GM19035 (cell line): ENCODE results near the gene MLH3.
"Not testable (repeated sequence)": the region's sequence is repeated elsewhere in the genome, so short reads cannot be mapped to it uniquely, and the experiment has no call there.

Source experiments
- ATAC-seq: cut with Tn5 transposase; IDR thresholded peaks from one replicate; pipeline ENCODE4 v1.9.1; 2021; ENCODE audit not compliant: unreplicated experiment

The MLH3 gene

GRCh38 chr14:75050852-75051555 lies at the start of gene MLH3:
MLH3 (minus strand) TSS chr14:75051467; CDS start chr14:75049655, 1,812 bp downstream.
- ATAC-seq, result peak; percentile 79

- ATAC-seq, result no peak
These were observed 47.4 kb upstream of the MLH3 start for GRCh38 chr14:75098682-75099081.

- ATAC-seq, result no peak
These were observed 46.9 kb upstream of the MLH3 start for GRCh38 chr14:75098212-75098611.

- no peak for ATAC-seq
These were observed 45.7 kb upstream of the MLH3 start for GRCh38 chr14:75096959-75097358.

- ATAC-seq, result no peak
These were observed 44.4 kb upstream of the MLH3 start for GRCh38 chr14:75095690-75096089.

GRCh38 chr14:75094896-75095295 lies 43.6 kb upstream of the MLH3 start:
- no peak for ATAC-seq

GRCh38 chr14:75092698-75093097 lies 41.4 kb upstream of the MLH3 start:
- ATAC-seq, result no peak

GRCh38 chr14:75091251-75091650 lies 40.0 kb upstream of the MLH3 start:
- no peak for ATAC-seq

- no peak for ATAC-seq
These were observed 39.1 kb upstream of the MLH3 start for GRCh38 chr14:75090353-75090752.

- ATAC-seq, result no peak
These were observed 37.5 kb upstream of the MLH3 start for GRCh38 chr14:75088566-75089373.

- no peak for ATAC-seq
These were observed 36.9 kb upstream of the MLH3 start for GRCh38 chr14:75088153-75088552.

GRCh38 chr14:75084513-75084912 lies 33.2 kb upstream of the MLH3 start:
- ATAC-seq, result no peak

GRCh38 chr14:75083271-75083670 lies 32.0 kb upstream of the MLH3 start:
- no peak for ATAC-seq

GRCh38 chr14:75081660-75082229 lies 30.5 kb upstream of the MLH3 start:
- no peak for ATAC-seq

- ATAC-seq, result no peak
These were observed 28.3 kb upstream of the MLH3 start for GRCh38 chr14:75079521-75079920.

GRCh38 chr14:75077794-75078193 lies 26.5 kb upstream of the MLH3 start:
- no peak for ATAC-seq

GRCh38 chr14:75070383-75070782 lies 19.1 kb upstream of the MLH3 start:
- ATAC-seq, result no peak

GRCh38 chr14:75069811-75070145 lies 18.5 kb upstream of the MLH3 start:
- no peak for ATAC-seq

- ATAC-seq, result peak; percentile 78
These were observed 18.0 kb upstream of the MLH3 start, which contains the start of gene ZC2HC1C for GRCh38 chr14:75069121-75069810. ZC2HC1C (plus strand) TSS chr14:75069641; CDS start chr14:75070574, 933 bp downstream.

GRCh38 chr14:75068294-75069120 lies 17.2 kb upstream of the MLH3 start:
- no peak for ATAC-seq

- ATAC-seq, result not testable (repeated sequence)
These were observed 16.5 kb upstream of the MLH3 start for GRCh38 chr14:75067765-75068164.
